ENCODE measurements around the gene PRR5L.

Gene PRR5L

DNA sequence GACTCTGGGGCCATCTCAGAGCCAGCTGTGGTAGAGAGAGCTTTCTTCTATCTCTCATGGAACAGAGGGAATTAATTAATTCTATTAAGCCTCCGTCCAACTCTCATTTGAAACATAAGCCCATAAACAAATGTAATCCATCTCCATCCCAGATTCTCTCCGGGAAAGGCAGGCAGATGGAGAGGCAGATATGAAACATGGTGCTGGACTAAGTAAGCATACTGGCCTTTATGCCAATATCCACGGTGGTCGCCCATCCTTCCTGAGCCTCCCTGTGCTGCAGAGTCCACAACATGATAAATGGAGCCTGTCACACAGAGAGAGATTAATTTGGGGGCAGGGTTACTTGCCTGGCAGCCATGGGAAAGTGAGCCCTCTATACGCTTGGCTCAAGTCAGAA is 44.8 kb downstream of the PRR5L start:
- no peak overlapping the region for H3K4me3 ChIP-seq (ENCODE audit: low read length)
- H3K9me3 ChIP-seq (replicated peaks; ENCODE audit: insufficient read depth, low read length), result no peaks in the 10 kb centered on the region
- H3K27me3 ChIP-seq (replicated peaks; ENCODE audit: insufficient read depth, low read length), result no peaks in the 10 kb centered on the region
- no peaks in the 10 kb centered on the region for H3K36me3 ChIP-seq (replicated peaks; ENCODE audit: insufficient read depth, low read length)
- TF ChIP-seq EZH2phosphoT487 (IDR thresholded peaks at IDR 0.05; ENCODE audit: low read length), result no peak
- TF ChIP-seq EZH2 (optimal IDR thresholded peaks at IDR 0.05; ENCODE audit: low read depth, low read length), result no peak
- TF ChIP-seq CTCF (IDR thresholded peaks at IDR 0.05; ENCODE audit: low read length), result no peak
- no peak overlapping the region for H3K9ac ChIP-seq (ENCODE audit: low read length)
- no peaks in the 10 kb centered on the region for H3K9me2 ChIP-seq (replicated peaks; ENCODE audit: insufficient read depth, low read length)
- no peaks in the 10 kb centered on the region for H4K20me1 ChIP-seq (ENCODE audit: insufficient read depth, low read length)
- no peak overlapping the region for H3K27ac ChIP-seq (ENCODE audit: low read length)
- no peaks in the 10 kb centered on the region for H3F3A ChIP-seq (ENCODE audit: insufficient read depth, low read length)
- H3K4me1 ChIP-seq (ENCODE audit: low read length), result no peaks in the 10 kb centered on the region
- no peaks in the 10 kb centered on the region for H3K79me2 ChIP-seq (ENCODE audit: low read length)
- no peak overlapping the region for H3K4me2 ChIP-seq (ENCODE audit: low read depth, low read length)
- no peak overlapping the region for H2AFZ ChIP-seq (ENCODE audit: low read length)
- no peak for DNase-seq

- no peak overlapping the region for H2AFZ ChIP-seq (ENCODE audit: low read length)
- H3K4me3 ChIP-seq (ENCODE audit: low read length), result no peak overlapping the region
- no peaks in the 10 kb centered on the region for H3K79me2 ChIP-seq (ENCODE audit: low read length)
- H3K9me2 ChIP-seq (replicated peaks; ENCODE audit: insufficient read depth, low read length), result no peaks in the 10 kb centered on the region
- TF ChIP-seq CTCF (IDR thresholded peaks at IDR 0.05; ENCODE audit: low read length), result no peak
- TF ChIP-seq EZH2phosphoT487 (IDR thresholded peaks at IDR 0.05; ENCODE audit: low read length), result no peak
- no peak for TF ChIP-seq EZH2 (optimal IDR thresholded peaks at IDR 0.05; ENCODE audit: low read depth, low read length)
- no peak overlapping the region for H3K27ac ChIP-seq (ENCODE audit: low read length)
- H3K36me3 ChIP-seq (replicated peaks; ENCODE audit: insufficient read depth, low read length), result no peaks in the 10 kb centered on the region
- DNase-seq, result no peak
- no peaks in the 10 kb centered on the region for H4K20me1 ChIP-seq (ENCODE audit: insufficient read depth, low read length)
- H3K27me3 ChIP-seq (replicated peaks; ENCODE audit: insufficient read depth, low read length), result no peaks in the 10 kb centered on the region
- H3F3A ChIP-seq (ENCODE audit: insufficient read depth, low read length), result no peaks in the 10 kb centered on the region
- no peaks in the 10 kb centered on the region for H3K4me1 ChIP-seq (ENCODE audit: low read length)
- no peak overlapping the region for H3K4me2 ChIP-seq (ENCODE audit: low read depth, low read length)
- H3K9ac ChIP-seq (ENCODE audit: low read length), result no peak overlapping the region
- no peaks in the 10 kb centered on the region for H3K9me3 ChIP-seq (replicated peaks; ENCODE audit: insufficient read depth, low read length)
These were observed 45.8 kb downstream of the PRR5L start for GRCh38 chr11:36341915-36342314.

DNA sequence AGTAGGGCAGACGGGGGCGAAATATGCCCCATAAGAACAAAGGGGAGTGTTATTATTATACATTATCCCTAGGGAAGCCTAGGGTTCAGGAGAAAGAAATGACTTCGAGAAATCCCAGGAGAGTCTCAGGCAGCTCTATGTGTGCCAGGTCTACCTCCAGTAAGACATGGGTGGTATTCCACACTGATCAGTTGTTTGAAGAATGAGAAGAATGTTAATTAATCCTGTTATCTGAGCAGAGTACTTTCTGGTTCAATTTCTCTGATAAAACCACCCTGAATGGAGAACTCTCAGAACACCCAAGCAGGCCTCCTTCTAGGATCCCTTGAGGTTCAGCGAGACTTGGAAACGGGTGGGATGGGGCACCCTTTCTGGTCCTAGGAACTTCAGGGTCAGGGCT is 46.2 kb downstream of the PRR5L start:
- H3K4me2 ChIP-seq (ENCODE audit: low read depth, low read length), result no peak overlapping the region
- H4K20me1 ChIP-seq (ENCODE audit: insufficient read depth, low read length), result no peaks in the 10 kb centered on the region
- H3K4me1 ChIP-seq (ENCODE audit: low read length), result no peaks in the 10 kb centered on the region
- no peak for DNase-seq
- H2AFZ ChIP-seq (ENCODE audit: low read length), result no peak overlapping the region
- H3K9me3 ChIP-seq (replicated peaks; ENCODE audit: insufficient read depth, low read length), result no peaks in the 10 kb centered on the region
- H3F3A ChIP-seq (ENCODE audit: insufficient read depth, low read length), result no peaks in the 10 kb centered on the region
- no peaks in the 10 kb centered on the region for H3K9me2 ChIP-seq (replicated peaks; ENCODE audit: insufficient read depth, low read length)
- no peak overlapping the region for H3K9ac ChIP-seq (ENCODE audit: low read length)
- H3K79me2 ChIP-seq (ENCODE audit: low read length), result no peaks in the 10 kb centered on the region
- H3K36me3 ChIP-seq (replicated peaks; ENCODE audit: insufficient read depth, low read length), result no peaks in the 10 kb centered on the region
- TF ChIP-seq EZH2 (optimal IDR thresholded peaks at IDR 0.05; ENCODE audit: low read depth, low read length), result no peak
- no peak for TF ChIP-seq CTCF (IDR thresholded peaks at IDR 0.05; ENCODE audit: low read length)
- no peak for TF ChIP-seq EZH2phosphoT487 (IDR thresholded peaks at IDR 0.05; ENCODE audit: low read length)
- H3K27me3 ChIP-seq (replicated peaks; ENCODE audit: insufficient read depth, low read length), result no peaks in the 10 kb centered on the region
- no peak overlapping the region for H3K4me3 ChIP-seq (ENCODE audit: low read length)
- H3K27ac ChIP-seq (ENCODE audit: low read length), result no peak overlapping the region

All from MM.1S (cell line).